Measurements from ENCODE around the gene HTRA1.

The HTRA1 gene

DNA sequence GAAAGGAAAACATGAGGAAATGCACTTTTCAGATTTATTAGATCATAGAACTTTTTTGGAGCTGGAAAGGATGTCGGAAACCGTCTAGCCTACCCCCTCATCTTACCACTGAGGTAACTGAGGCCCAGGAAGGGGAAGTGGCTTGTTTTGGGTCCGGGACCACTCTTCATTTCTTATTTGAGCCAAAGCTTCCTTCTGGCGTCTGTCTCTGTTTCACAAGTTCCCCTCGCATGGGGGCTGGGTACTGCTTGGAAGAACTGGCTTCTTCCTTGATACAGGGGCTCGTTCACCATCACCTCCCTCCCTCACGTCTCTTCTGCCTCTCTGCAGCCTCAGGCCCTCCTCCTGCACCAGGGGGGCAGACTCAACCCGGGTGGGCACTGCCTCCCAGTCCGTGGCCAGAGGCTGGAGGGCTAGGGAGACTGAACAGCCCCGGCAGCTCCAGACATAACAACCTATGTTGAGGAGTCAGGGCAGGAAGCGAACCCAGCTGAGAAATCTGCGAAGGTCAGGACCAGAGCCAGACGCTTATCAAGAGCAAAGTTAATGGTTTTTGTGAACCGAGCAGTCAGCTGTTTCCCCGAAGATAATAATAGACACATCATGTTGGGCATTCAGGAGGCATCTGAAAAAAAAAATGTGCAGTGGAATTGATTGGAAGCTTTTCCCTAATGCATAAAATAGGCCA is 12.9 kb downstream of the HTRA1 start:
- DNase-seq (ENCODE audit: low read depth): no peak

DNA sequence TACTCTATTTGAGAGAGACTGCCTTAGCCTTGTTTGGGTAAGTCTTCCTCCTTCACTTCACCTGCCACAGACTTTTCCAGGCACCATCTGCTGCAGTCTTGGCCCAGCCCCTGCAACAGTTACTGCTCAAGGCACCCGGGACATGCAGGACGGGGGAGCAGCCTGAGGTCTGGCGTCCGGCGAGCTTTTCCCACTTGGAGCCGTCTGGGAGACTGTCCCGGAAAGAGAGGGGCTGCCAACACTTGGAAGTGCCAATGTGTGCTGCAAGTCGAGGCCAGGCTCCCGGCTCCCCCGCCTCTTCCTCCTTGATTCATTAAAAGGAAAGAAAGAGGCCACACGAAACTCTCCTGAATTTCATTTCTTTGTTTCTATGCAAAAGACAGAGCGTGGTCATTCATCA is 13.7 kb downstream of the HTRA1 start:
- no peak for DNase-seq (ENCODE audit: low read depth)

DNA sequence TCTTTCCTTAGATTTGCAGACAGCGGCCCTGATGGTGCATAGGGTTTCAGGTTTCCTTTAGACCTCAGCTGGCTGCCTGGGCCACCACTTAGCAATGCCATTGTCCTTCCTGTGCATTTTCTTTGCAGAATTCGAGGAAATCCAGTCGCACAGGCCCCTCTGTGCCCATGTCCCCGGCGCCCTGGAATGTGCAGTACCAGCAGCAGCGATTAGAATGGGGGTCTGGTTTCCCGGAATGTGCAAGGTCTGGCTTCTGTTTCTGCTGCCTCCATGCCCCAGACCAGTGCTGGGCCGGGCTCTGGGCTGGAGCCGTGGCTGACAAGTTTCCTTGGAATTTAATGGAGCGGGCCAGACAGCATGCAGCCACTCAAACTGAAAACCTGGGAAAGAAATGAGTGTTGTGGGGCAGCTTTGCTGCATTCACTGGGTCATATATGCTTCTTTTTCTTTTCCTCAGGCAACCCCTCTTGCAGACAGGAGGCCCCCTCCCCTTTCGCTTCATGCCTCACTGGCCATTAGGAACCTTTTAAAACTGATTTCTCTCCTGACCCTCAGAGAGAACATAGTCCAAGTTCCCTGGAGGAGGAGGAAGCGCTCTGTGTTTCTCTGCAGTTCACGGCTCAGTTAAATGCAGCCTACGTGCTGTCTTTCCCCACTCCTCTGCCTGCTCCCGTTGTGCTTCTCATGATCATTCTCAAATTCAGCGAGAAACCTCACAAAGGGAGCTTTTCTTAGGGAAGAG is 14.4 kb downstream of the HTRA1 start:
- DNase-seq (ENCODE audit: low read depth): no peak

DNA sequence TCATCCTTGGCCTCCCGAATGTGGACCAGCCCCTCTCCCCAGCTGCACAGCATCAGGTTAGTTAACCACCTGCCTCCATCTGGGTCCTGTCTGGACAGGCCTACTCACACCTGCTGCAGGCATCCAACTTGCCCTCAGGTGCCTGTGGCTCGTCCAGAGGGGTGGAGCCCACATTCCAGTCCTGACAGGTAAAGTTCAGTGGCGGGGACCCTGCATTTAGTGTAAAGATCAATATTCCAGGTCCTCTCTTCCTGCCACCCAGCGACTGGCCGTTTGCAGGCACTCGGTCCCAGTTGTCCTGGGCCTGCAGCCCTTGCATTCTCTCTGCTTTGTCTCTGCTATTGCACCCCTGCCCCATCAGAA is 15.0 kb downstream of the HTRA1 start:
- DNase-seq (ENCODE audit: low read depth): no peak

DNA sequence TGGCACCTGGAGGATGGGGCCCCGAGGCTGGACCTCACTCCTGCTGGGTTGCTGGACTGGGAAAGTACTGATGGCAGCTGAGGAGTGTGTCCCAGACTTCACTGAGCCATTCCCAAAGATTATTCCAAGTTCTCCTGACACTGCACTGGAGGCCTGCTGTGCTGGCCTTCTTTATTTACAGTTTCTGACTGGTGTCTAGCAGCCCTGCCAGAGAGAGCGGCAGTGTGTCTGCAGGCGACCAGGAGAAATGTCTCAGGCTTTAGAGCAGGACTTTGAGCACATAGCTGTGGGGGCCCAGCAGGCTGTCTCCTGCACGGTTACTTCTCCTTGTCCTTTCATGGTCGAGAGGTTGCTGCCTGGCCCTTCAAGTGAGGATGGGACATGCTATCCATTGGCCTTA is 16.1 kb downstream of the HTRA1 start:
- DNase-seq (ENCODE audit: low read depth): no peak

DNA sequence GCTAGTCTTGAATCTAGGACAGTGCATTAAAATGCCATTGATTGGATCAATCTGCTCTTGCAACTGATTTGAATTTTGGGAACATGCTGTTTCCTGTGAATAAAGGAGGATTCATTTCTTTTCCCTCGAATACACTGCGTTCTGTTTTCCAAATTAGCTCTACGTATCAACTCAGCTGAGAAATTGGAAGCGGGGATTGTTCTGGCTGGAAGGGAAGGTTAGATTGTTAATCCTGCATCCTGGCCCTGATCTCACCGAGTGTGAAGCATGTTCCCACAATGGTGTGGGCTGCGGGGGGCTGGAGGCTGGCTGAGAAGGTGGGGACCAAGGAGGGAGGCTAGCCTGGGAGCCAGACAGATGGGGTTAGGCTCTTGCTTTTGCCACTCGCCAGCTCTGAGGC is 17.6 kb downstream of the HTRA1 start:
- DNase-seq (ENCODE audit: low read depth): no peak

DNA sequence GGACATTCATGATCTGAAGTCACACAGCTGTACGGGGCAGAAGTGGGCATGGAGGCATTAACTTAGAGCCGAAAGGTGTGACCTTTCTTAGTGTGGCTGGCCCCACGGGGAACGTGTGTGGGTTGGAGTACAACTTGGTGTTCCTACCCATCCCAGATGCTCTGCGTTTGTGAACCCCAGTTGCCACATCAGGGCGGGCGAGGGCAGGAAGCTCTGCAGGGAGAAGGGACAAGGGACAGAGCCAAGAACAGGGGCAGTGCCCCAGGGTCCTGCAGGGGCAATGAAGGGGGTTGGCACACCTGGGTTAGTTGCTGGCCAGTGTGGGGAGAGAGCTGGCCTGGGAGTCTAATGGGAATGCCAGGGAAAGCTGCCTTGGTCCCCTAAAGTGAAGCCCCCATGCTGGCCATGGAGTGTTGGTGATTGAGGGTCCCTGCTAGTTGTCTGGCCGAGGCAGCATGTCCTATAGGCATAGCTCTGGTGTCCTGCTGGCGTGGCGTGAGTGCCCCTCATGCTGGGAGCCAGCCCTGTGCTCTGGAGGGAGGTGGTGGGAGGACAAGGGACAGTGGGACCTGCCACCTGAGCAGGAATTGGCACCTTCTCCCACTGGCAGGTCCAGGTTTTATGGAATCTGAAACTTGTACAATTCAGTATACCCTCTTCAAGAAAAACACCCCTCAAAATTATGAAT is 18.9 kb downstream of the HTRA1 start:
- no peak for DNase-seq (ENCODE audit: low read depth)

DNA sequence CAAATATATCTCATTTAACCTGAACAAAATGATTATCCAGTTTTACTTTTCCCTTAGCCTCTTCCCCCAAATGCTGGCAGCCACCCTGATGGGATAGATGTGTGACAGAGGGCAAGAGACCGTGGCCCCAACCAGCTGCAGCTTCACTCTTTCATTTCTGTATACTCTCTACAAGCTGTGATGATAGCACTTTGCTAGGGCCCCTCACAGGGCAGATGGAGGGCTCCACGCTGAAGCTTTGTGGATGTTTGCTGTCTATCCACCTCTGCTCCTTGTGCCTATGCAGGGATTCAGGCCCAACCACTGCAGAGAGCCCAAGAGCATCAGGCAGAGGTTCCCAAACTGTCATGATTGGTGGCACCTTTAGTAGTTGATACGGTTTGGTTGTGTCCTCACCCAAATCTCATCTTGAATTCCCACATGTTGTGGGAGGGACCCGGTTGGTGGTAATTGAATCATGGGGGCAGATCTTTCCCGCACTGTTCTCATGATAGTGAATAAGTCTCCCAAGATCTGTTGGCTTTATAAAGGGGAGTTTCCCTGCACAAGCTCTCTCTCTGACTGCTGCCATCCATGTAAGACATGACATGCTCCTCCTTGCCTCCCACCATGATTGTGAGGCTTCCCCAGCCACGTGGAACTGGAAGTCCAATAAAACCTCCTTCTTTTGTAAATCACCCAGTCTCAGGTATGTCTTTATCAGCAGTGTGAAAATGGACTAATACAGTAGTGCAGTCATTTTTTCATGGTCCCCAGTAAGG is 20.1 kb downstream of the HTRA1 start:
- no peak for DNase-seq (ENCODE audit: low read depth)

DNA sequence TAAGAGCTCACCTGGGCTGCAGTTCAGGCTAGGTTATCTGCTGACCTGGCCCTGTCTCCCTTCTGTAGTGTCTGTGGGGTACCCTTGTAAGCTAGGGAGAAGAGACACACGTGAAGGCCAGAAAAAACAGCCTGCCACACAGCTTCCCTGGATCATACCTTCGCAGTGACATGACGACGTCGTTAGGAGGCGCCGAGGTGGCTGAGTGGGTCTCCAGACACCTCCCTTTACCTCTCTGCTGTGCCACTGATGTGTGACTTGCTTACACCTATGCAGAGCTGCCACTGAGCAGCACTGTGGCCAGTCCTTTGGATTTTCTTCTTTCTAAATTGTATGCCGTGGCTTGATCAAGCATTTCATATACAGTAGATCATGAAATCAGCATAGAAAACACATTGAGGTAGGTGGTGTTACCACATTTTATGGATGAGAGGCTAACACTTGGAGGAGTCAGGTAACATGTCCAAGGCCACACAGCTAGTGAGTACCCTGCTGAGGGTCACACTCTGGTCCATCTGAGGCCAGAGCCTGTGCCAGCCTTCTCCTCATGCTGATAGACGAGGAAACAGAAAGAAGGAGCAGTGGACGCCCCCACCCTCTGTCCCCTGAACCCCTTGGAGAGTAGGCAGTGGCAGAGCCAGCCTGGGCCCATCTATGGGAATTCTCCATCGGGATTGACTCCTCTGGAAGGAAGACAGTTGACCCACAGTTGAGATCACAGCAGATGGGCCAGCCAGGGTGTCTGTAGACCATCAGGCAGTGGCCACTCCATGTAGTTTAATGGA is 23.1 kb downstream of the HTRA1 start:
- no peak for DNase-seq (ENCODE audit: low read depth)

DNA sequence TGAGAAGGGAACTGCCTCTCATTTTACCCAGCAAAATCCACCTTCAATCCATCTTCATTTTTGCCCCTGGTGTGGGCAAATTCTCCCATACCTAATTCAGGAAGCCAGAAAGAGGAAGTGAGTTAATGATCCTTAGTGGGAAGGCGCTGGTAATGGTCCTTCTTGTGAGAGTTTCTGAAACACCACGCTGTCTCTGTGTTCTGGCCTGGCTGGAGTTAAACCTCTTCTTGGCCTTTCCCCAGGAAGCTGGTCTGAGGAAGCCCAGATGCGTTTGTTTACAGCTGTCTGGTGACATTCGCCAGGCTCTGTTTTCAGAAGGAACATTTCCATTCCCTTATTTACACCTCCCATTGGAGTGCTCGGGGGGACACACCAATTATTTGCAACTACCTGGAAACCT is 24.3 kb downstream of the HTRA1 start:
- no peak for DNase-seq (ENCODE audit: low read depth)

DNA sequence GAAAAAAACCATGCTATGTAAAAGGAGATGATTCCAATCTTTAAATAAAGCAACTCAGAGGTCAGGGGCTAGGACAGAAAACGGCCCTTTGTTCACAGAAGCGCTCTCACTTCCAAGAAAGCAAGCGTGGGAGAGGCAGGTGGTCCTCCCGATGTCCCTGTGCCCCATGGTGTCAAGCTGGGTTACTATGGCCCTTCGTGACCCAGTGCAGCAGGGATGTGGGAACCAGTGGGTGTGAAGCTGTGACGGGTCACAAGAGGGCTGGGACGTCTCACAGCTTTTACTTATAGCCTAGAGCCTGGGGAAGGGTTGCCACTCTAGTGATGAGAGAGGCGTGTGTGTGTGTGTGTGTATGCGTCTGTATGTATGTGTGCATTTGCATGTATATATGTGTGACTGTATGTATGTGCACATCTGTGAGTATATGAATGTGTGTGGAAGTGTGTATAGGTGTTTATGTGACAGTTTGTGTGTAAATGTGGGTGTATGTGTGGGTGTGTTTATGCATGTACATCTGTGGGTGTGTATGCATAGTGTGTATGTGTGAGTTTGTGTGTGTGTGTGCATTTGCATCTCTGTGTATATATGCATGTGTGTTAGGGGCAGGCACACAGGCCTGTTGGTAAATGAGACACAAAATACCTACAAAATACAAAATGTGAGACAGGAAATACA is 25.2 kb downstream of the HTRA1 start:
- DNase-seq (ENCODE audit: low read depth): no peak

DNA sequence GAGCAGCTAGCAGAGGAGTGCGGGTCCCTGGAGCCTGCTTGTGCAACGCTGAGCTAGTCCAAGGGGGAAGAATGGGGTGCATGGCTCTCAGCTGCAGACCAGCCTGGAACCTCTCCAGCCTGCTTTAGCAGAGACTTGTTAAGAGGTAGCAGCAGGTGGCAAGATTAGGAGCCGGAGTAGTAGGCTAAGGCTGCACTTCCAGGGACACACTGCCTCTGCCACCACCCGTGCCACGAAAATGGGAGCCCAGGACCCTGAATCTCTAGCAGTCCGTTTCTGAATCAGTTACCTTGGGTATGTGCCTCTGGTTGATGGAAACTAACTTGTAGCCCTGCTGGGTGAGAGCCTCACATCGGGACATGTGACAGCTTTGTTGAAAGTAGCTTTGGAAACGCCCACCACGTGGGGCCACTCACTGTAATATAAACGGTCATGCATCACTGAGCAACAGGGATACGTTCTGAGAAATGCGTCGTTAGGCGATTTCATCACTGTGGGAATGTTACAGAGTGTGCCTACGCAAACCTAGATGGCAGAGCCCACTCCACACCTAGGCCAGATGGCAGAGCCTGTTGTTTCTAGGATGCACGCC is 25.9 kb downstream of the HTRA1 start:
- no peak for DNase-seq (ENCODE audit: low read depth)

DNA sequence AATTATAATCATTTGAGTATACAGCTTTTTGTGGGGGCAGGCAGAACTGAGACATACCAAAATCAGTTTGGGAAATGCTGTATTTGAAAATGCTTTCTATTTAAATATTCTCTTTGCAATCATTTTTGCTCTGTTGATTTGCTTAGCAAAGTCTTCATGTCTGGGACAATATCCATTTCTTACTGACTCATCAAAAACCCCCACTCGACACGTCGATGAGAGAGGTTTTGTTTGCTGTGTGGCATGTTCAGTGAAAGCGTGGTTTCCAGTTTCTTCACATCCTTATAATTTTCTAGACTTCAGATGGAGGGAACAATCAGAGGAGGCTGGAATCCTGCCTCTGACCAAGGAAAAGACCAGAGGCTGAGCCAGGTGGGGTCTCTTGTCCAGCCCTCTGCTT is 28.9 kb downstream of the HTRA1 start:
- no peak for DNase-seq (ENCODE audit: low read depth)

DNA sequence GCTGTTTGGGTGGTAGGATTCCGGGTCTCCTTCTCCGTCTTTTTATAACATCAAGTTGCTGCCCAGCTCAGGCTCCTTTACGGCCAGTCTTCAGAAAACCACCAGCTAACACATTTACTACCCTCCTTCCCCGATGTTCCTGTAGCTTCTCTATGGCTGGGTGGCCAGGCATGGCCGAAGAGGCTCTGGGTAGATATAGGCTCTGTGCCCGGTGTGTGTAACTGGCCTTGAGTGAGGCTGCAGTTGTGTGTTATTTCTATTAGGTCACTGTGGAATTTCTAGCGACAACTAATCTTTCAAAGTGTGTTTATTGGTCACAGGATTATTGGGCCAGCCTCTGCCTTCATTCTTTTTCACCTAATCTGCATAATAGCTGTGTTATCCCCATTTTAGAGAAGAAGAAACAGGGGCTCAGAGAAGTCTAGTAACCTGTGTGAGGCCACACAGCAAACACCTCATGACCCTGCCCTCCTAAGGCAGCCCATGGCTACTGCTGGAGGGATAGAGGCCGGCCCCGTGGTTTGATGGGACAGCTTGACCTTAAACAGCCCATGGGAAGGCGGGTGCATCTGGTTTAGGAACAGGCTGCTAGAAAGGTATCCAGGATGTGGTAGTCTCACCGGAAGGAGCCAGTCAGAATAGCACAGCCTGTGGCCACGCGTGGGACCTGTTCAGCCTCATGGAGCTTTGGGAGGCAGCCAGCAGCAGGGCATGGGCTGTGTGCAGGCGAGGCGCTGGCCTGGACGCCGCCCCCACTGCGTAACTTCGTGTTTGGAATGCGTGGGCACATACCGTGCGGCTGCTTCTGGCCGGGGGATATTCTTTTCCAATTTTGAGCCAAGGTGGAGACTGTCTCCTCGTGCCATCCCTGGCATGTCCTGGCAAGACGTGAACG is 29.7 kb downstream of the HTRA1 start:
- no peak for DNase-seq (ENCODE audit: low read depth)

DNA sequence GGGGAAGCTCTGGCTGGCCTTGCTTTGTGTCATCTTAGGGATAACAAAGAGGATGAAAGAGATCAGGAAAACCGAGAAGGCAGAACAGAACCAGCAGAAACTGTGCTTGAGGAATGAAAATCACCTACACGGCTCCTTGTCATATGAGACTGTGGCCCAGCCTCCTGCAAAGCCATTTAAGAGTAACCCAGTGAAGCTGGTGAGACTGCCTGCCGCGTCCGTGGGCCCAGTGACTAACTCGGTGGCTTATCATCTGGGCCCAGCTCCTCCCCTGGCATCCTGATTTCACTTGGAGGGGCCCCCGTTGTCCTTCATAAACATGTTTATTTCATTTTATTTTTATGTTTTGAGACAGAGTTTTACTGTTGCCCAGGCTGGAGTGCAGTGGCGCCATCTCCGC is 30.7 kb downstream of the HTRA1 start:
- no peak for DNase-seq (ENCODE audit: low read depth)

DNA sequence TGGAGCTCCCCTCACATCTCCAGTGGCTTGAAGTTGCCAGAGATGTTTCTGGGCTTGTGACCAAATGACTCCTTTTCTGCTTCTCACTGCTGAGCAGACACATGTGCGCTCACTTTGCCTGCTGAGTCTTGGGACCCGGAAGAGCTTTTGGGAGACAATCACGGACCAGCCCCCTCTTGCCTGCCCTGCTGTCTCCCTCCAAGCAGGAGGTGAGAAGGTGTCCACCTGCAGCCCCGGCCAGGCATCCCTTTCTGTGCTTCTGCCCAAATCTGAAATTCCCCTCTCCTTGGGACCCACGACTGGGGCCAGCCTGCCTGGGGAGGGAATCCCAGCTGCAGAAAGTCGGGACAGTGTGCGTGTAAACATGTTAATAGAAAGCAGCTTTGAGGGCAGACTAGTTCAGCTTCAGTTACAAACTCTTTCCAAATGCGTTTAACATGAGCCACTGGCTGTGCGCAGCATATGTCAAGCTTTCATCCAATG is 31.7 kb downstream of the HTRA1 start:
- DNase-seq (ENCODE audit: low read depth): no peak

DNA sequence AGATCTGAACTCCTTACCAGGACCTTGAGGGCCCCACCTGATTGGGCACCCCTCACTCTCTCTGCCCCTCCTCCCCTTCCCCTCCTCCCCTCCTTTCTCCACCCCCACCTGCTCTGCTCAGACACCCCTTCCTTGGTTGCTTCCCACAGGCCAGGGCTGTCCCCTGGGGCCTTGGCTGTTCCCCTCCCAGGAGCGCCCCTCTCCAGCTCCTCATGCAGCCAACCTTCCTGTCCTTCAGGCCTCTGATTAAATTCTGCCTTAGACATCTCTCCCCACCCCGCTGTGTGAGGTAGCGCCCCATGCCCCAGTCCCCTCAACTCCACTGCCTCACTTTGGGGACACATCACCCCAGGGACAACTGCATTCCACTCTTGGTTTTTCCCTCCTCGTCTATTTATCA is 32.4 kb downstream of the HTRA1 start:
- no peak for DNase-seq (ENCODE audit: low read depth)

DNA sequence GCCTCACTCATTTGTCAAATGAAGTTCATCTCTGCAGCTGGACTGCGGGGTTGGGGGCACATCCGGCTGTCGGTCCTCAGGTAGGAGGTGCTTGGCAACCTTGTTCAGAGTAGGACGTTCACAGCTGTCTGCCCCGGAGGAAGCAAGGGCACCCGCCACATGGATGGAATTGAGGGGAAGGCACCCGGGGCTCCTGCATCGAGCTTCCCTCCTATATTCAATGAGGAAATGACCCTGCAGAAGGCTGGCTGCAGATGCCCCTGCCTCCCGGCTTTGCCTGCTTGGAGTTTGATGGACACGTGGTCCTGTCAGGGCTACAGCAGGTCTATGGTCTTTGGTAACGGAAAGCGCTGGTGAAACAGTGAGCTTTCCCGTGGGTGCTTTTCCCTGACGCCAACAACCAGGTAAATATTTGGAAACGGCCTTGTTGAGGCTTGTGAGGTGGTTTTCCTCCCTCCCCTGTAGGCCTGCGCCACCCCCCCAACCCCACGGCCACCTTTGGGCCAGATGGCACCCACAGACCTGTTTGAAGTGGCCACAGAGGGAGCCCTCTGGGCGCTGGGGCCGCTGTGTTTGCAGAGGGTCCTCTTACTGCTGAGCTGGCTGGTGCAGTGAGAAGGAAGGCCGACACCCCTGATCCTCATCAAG is 32.9 kb downstream of the HTRA1 start:
- no peak for DNase-seq (ENCODE audit: low read depth)

DNA sequence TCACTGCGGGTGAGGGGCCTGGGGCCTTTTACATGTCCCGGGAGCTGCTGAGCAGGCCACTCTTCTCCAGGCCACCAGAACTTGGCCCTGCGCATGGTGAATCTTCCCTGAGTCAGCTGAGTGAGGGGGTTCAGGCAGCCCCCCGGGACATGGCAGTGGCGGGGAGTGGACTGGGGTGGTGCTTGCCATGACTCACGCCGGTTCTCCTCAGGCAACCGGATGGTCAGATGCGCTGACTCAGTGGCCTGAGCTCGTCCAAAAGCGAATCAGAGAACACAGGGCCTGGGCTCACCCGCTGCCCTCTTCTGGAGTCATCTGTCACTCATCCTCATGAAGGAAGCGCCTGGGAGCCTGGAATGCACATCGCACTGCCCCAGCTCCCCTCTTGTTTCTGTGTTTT is 33.5 kb downstream of the HTRA1 start:
- DNase-seq (ENCODE audit: low read depth): no peak
